M059J (cell line): ENCODE data around the gene EFNA1. TPM values are rescaled to one million over a fixed set of nuclear protein-coding genes. Genes with fewer than 3 reads are reported as not detected.
A peak's percentile ranks its signal among the peaks of the same experiment; 100 is the strongest.

Experiments
- DNase-seq: peaks from one replicate; pipeline ENCODE4 v3.0.0-alpha.2; 2012; ENCODE audit warnings: low read depth
- total RNA-seq: library from RNA; depleted of rRNA; stranded (reverse); fragments of >200 nt; shearing (Covaris generic); gene quantifications from 2 replicates; pipeline ENCODE4 v1.2.3, GENCODE V29; 2014

The EFNA1 gene
- total RNA-seq, 1 experiment from 2014 or later = 17.9 TPM

GRCh38 chr1:155124503-155125463 is 2.9 kb upstream of the EFNA1 start:
- peak; percentile 28 for DNase-seq

GRCh38 chr1:155125511-155125945 is 2.1 kb upstream of the EFNA1 start:
- peak; percentile 24 for DNase-seq

- DNase-seq = peak; percentile 37
These were observed 1.6 kb upstream of the EFNA1 start for GRCh38 chr1:155125946-155126555.

- DNase-seq = peak; percentile 62
These were observed 1.0 kb upstream of the EFNA1 start for GRCh38 chr1:155126556-155127104.

GRCh38 chr1:155127967-155128754 is 485 bp downstream of the EFNA1 start:
- DNase-seq = peak; percentile 24

GRCh38 chr1:155128755-155129473 is 1.2 kb downstream of the EFNA1 start:
- peak; percentile 48 for DNase-seq

- no peak for DNase-seq
These were observed 2.8 kb downstream of the EFNA1 start for GRCh38 chr1:155130272-155131006.

GRCh38 chr1:155131285-155131684 is 3.6 kb downstream of the EFNA1 start:
- DNase-seq = no peak

- no peak for DNase-seq
These were observed 4.2 kb downstream of the EFNA1 start for GRCh38 chr1:155131856-155132255.

- no peak for DNase-seq
These were observed 6.2 kb downstream of the EFNA1 start for GRCh38 chr1:155133799-155134281.

GRCh38 chr1:155134322-155134721 is 6.6 kb downstream of the EFNA1 start:
- DNase-seq = no peak

GRCh38 chr1:155134880-155135414 is 7.3 kb downstream of the EFNA1 start:
- DNase-seq = peak; percentile 99

- peak; percentile 93 for DNase-seq
These were observed 7.8 kb downstream of the EFNA1 start, which contains the start of gene SLC50A1 for GRCh38 chr1:155135415-155136028. TSS of gene SLC50A1 (plus strand) at chr1:155135852. CDS start at chr1:155135912, 60 bp downstream.

- no peak for DNase-seq
These were observed 9.1 kb downstream of the EFNA1 start for GRCh38 chr1:155136748-155137147.

GRCh38 chr1:155137154-155137949 is 9.7 kb downstream of the EFNA1 start:
- no peak for DNase-seq

- peak; percentile 82 for DNase-seq
These were observed 12.4 kb downstream of the EFNA1 start, which contains the start of gene DPM3 for GRCh38 chr1:155139895-155140629. TSS of gene DPM3 (minus strand) at chr1:155140531. CDS start at chr1:155140240, 291 bp downstream.

GRCh38 chr1:155140630-155140953 is 12.9 kb downstream of the EFNA1 start:
- DNase-seq = no peak

- DNase-seq = no peak
These were observed 14.1 kb downstream of the EFNA1 start for GRCh38 chr1:155141749-155142148.
